Sigmoid colon (tissue), 3 donors: ENCODE data around the gene NLGN1.

Experiments used
- POLR2A ChIP-seq, 2 donors: fragments of 450-650 bp; IDR thresholded peaks; one replicate each; pipeline ENCODE4 v1.6.1; 2016; ENCODE audit warnings: antibody characterized with exemption in 2 of 2, mild to moderate bottlenecking in 2 of 2, moderate library complexity in 2 of 2
- TF ChIP-seq, protein P1 (sequence below), 4 experiments: fragments of 450-650 bp in 3 of 4; fragments of 200-600 bp in 1 of 4; IDR thresholded peaks; one replicate each; pipeline ENCODE4 v1.5.1; 2016 to 2019; ENCODE audit warnings: antibody characterized with exemption in 4 of 4, mild to moderate bottlenecking in 3 of 4, moderate library complexity in 2 of 4

GRCh38 chr3:173857154-173857553 is 459.6 kb downstream of the NLGN1 start:
- TF ChIP-seq, protein P1, sequence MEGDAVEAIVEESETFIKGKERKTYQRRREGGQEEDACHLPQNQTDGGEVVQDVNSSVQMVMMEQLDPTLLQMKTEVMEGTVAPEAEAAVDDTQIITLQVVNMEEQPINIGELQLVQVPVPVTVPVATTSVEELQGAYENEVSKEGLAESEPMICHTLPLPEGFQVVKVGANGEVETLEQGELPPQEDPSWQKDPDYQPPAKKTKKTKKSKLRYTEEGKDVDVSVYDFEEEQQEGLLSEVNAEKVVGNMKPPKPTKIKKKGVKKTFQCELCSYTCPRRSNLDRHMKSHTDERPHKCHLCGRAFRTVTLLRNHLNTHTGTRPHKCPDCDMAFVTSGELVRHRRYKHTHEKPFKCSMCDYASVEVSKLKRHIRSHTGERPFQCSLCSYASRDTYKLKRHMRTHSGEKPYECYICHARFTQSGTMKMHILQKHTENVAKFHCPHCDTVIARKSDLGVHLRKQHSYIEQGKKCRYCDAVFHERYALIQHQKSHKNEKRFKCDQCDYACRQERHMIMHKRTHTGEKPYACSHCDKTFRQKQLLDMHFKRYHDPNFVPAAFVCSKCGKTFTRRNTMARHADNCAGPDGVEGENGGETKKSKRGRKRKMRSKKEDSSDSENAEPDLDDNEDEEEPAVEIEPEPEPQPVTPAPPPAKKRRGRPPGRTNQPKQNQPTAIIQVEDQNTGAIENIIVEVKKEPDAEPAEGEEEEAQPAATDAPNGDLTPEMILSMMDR (IDR thresholded peaks at IDR 0.05): no peak
- no peak for TF ChIP-seq POLR2A (IDR thresholded peaks at IDR 0.05)
